Endothelial cell of umbilical vein (primary cell): ENCODE results near the gene ASCL1. TPM values are rescaled to one million over a fixed set of nuclear protein-coding genes. Genes with fewer than 3 reads are reported as not detected.

Source experiments
- BruUV-seq: library from RNA; stranded (reverse); fragments of 400-500 nt; replicated peaks from 2 replicates; lab custom pipeline; 2021; lab: Mats Ljungman, UMichigan
- CTCF ChIA-PET: fragments of 300-600, 350-600 bp; sonication (Branson Sonifier 250); formaldehyde crosslinking; loops from one replicate; lab custom pipeline; 2021; ENCODE audit warnings: antibody characterized with exemption, inconsistent platforms; lab: Charles Lee
- POLR2A ChIA-PET: fragments of 300-600, 350-600 bp; sonication (Branson Sonifier 250); formaldehyde crosslinking; loops from one replicate; lab custom pipeline; 2021; ENCODE audit warnings: antibody characterized with exemption, inconsistent platforms; lab: Charles Lee
- DNase-seq: peaks from one replicate; pipeline ENCODE4 v3.0.0-alpha.2; 2011; ENCODE audit warnings: low read depth, low spot score
- FAIRE-seq: peaks from 2 replicates; lab custom pipeline; 2011; peaks lifted over from hg19 to GRCh38; lab: Jason Lieb, UNC
- H2AFZ ChIP-seq: 2 replicates; pipeline ENCODE4 v1.6.0; 2012; ENCODE audit warnings: low read depth, low read length, control low read depth, inconsistent platforms
- H3K27ac ChIP-seq: 2 replicates; pipeline ENCODE4 v1.5.1; 2011; ENCODE audit warnings: low read depth, mild to moderate bottlenecking, control low read depth, low read length, moderate library complexity; ENCODE audit not compliant: insufficient read depth
- H3K27me3 ChIP-seq, 2 experiments: 2 replicates each; pipeline versions ENCODE4 v1.6.0 to v1.6.1; 2011; ENCODE audit warnings: low read length in 2 of 2, mixed read lengths in 1 of 2; ENCODE audit not compliant: control insufficient read depth in 2 of 2, insufficient read depth in 2 of 2
- H3K36me3 ChIP-seq, 2 experiments: 2 replicates in 1 of 2; 3 replicates in 1 of 2; pipeline ENCODE4 v1.5.1; 2011; ENCODE audit warnings: low read length in 2 of 2, mild to moderate bottlenecking in 1 of 2, moderate library complexity in 1 of 2; ENCODE audit not compliant: control insufficient read depth in 2 of 2, insufficient read depth in 2 of 2; ENCODE audit errors: extremely low read depth in 1 of 2
- H3K4me1 ChIP-seq: 3 replicates; pipeline ENCODE4 v1.5.1; 2011; ENCODE audit warnings: mild to moderate bottlenecking, low read length; ENCODE audit not compliant: control insufficient read depth, insufficient read depth; ENCODE audit errors: extremely low read depth
- H3K4me2 ChIP-seq: 2 replicates; pipeline ENCODE4 v1.6.1; 2011; ENCODE audit warnings: low read length, control low read depth, mixed read lengths; ENCODE audit not compliant: insufficient read depth
- H3K4me3 ChIP-seq, 3 experiments: fragments of 200-600 bp in 1 of 3; sonication (generic), shearing (Covaris generic) in 1 of 3; replicated peaks in 1 of 3; 2 replicates each; pipeline ENCODE4 v1.5.1; 2011 to 2016; ENCODE audit warnings: control low read depth in 3 of 3, low read length in 3 of 3, mild to moderate bottlenecking in 2 of 3, inconsistent platforms in 1 of 3, low read depth in 1 of 3, moderate library complexity in 1 of 3; ENCODE audit not compliant: insufficient read depth in 1 of 3
- H3K79me2 ChIP-seq: 2 replicates; pipeline ENCODE4 v1.6.0; 2012; ENCODE audit warnings: low read length, inconsistent platforms; ENCODE audit not compliant: control insufficient read depth, insufficient read depth
- H3K9ac ChIP-seq: replicated peaks from 2 replicates; pipeline ENCODE3; 2011; ENCODE audit warnings: low read length, control low read depth; ENCODE audit not compliant: insufficient read depth; ENCODE audit errors: extremely low read depth
- H3K9me1 ChIP-seq: replicated peaks from 3 replicates; pipeline ENCODE4 v1.6.0; 2011; ENCODE audit warnings: mild to moderate bottlenecking, low read length; ENCODE audit not compliant: control insufficient read depth, insufficient read depth; ENCODE audit errors: extremely low read depth
- H3K9me3 ChIP-seq: replicated peaks from 2 replicates; pipeline ENCODE4 v1.5.1; 2012; ENCODE audit warnings: low read length, inconsistent platforms; ENCODE audit not compliant: control insufficient read depth, insufficient read depth
- H4K20me1 ChIP-seq: replicated peaks from 2 replicates; pipeline ENCODE3; 2011; ENCODE audit warnings: mild to moderate bottlenecking, low read length; ENCODE audit not compliant: control insufficient read depth, insufficient read depth; ENCODE audit errors: extremely low read depth
- CTCF ChIP-seq, 2 donors: IDR thresholded peaks; 1 replicate in 1 of 2; 2 replicates in 1 of 2; pipeline ENCODE4 v1.5.1; 2011; ENCODE audit warnings: low read length in 2 of 2, mild to moderate bottlenecking in 2 of 2, moderate library complexity in 2 of 2, control low read depth in 1 of 2, inconsistent platforms in 1 of 2, low read depth in 1 of 2; ENCODE audit not compliant: insufficient read depth in 1 of 2; ENCODE audit errors: extremely low read depth in 1 of 2
- EZH2 ChIP-seq: IDR thresholded peaks from 2 replicates; pipeline ENCODE4 v1.6.1; 2012; ENCODE audit warnings: borderline replicate concordance, low read depth, mild to moderate bottlenecking, moderate library complexity, low read length, inconsistent platforms; ENCODE audit not compliant: severe bottlenecking
- FOS ChIP-seq: IDR thresholded peaks from 2 replicates; pipeline ENCODE4 v1.6.1; 2011; ENCODE audit warnings: mild to moderate bottlenecking, low read length, moderate library complexity, borderline replicate concordance; ENCODE audit not compliant: insufficient read depth
- GATA2 ChIP-seq: IDR thresholded peaks from 2 replicates; pipeline ENCODE4 v1.7.0; 2011; ENCODE audit warnings: low read depth, mild to moderate bottlenecking, moderate library complexity, mixed read lengths, low read length; ENCODE audit not compliant: insufficient read length, insufficient read depth
- JUN ChIP-seq: IDR thresholded peaks from 2 replicates; pipeline ENCODE4 v1.6.1; 2011; ENCODE audit warnings: borderline replicate concordance, low read depth; ENCODE audit not compliant: insufficient read length, insufficient read depth
- MYC ChIP-seq: IDR thresholded peaks from one replicate; pipeline ENCODE4 v1.6.1; 2011; ENCODE audit warnings: mild to moderate bottlenecking, low read depth, low read length
- POLR2A ChIP-seq: IDR thresholded peaks from 2 replicates; pipeline ENCODE4 v1.6.1; 2012; ENCODE audit warnings: low read depth, mild to moderate bottlenecking, control low read depth, low read length
- POLR2AphosphoS5 ChIP-seq: IDR thresholded peaks from 2 replicates; pipeline ENCODE4 v1.6.1; 2012; ENCODE audit warnings: low read depth, mild to moderate bottlenecking, control low read depth, low read length, moderate library complexity; ENCODE audit not compliant: insufficient read depth
- dilution Hi-C: fragments of 300-500 bp; cut with MboI; formaldehyde crosslinking; loops from one replicate; pipeline ENCODE4 v1.15.0; 2019; ENCODE audit warnings: low sequenced_read_pairs; ENCODE audit not compliant: extremely low pct_ligation_motif_present
- intact Hi-C: fragments of 100-400 bp; cut with micrococcal nuclease; formaldehyde crosslinking; loops from one replicate; pipeline ENCODE4 v1.10.0; 2022
- polyA plus RNA-seq, 4 experiments: library from polyadenylated mRNA; depleted of rRNA in 3 of 4; stranded (reverse) in 3 of 4; unstranded in 1 of 4; fragments of >200 nt; gene quantifications; 2 replicates each; pipeline versions ENCODE4 v1.2.1 to v1.2.3, GENCODE V29; 2011 to 2012; ENCODE audit warnings: missing spikeins in 1 of 4
- total RNA-seq: library from RNA; stranded (reverse); gene quantifications from 2 replicates; pipeline ENCODE4 v1.2.3, GENCODE V29; 2021
- TF ChIP-seq, protein P1 (sequence below): IDR thresholded peaks from 2 replicates; pipeline ENCODE4 v1.6.1; 2011; ENCODE audit not compliant: insufficient read depth, insufficient read length

The ASCL1 gene
- total and polyA plus RNA-seq, 2 donors (not counting 3 experiments of a cell fraction or from before 2014, with no cell fraction given): not detected

DNA sequence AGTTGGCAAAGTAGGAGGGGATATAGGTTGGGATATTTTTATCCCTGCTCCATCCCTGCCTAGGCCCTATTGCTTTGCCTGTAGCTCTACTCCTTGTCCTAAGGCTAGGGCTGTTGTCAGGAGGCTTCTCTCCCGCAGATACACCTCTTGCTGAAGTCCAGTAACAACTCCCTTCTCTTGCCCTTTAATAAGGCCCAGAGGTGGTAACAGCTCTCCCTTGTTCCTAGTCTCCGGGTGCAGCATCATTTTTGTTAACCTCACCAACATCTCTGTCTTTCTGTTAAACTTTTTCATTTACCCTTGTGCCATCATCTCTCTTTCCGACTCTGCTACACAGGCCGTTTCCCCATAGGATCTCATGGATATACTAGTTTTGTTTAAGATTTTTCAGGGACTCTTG lies 6.3 kb downstream of the ASCL1 start:
- no peak overlapping the region for H3K9ac ChIP-seq
- no peaks in the 10 kb centered on the region for H3K9me3 ChIP-seq
- no peaks in the 10 kb centered on the region for H3K36me3 ChIP-seq
- H3K27me3 ChIP-seq: peaks cover 36 to 50% of the 10 kb centered on the region in 2 experiments
- BruUV-seq: no TSS peak
- no peak overlapping the region for H3K4me2 ChIP-seq
- H4K20me1 ChIP-seq: no peaks in the 10 kb centered on the region
- TF ChIP-seq POLR2AphosphoS5 (no peak), MYC (no peak), EZH2 (no peak), GATA2 (no peak), CTCF (IDR thresholded peaks at IDR 0.05; ENCODE audit: extremely low read depth in 1 of 2, insufficient read depth in 1 of 2, low read depth in 1 of 2, low read length in 2 of 2) (no peak), JUN (no peak), POLR2A (no peak), FOS (no peak)
- TF ChIP-seq, protein P1, sequence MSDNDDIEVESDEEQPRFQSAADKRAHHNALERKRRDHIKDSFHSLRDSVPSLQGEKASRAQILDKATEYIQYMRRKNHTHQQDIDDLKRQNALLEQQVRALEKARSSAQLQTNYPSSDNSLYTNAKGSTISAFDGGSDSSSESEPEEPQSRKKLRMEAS: no peak
- no peaks in the 10 kb centered on the region for H3K9me1 ChIP-seq
- CTCF ChIA-PET: no interaction called here
- no peak for FAIRE-seq
- POLR2A ChIA-PET: no interaction called here
- intact Hi-C loops (no loop called here), dilution Hi-C loops (no loop called here)
- no peak overlapping the region for H3K27ac ChIP-seq
- H3K4me1 ChIP-seq: no peaks in the 10 kb centered on the region
- no peaks in the 10 kb centered on the region for H3K79me2 ChIP-seq
- DNase-seq: no peak
- no peak overlapping the region for H2AFZ ChIP-seq
- no peak overlapping the region for H3K4me3 ChIP-seq
